Measurements from ENCODE around the gene ERI3.
"Not testable (repeated sequence)": the region's sequence is repeated elsewhere in the genome, so short reads cannot be mapped to it uniquely, and the experiment has no call there.

ERI3 gene

DNA sequence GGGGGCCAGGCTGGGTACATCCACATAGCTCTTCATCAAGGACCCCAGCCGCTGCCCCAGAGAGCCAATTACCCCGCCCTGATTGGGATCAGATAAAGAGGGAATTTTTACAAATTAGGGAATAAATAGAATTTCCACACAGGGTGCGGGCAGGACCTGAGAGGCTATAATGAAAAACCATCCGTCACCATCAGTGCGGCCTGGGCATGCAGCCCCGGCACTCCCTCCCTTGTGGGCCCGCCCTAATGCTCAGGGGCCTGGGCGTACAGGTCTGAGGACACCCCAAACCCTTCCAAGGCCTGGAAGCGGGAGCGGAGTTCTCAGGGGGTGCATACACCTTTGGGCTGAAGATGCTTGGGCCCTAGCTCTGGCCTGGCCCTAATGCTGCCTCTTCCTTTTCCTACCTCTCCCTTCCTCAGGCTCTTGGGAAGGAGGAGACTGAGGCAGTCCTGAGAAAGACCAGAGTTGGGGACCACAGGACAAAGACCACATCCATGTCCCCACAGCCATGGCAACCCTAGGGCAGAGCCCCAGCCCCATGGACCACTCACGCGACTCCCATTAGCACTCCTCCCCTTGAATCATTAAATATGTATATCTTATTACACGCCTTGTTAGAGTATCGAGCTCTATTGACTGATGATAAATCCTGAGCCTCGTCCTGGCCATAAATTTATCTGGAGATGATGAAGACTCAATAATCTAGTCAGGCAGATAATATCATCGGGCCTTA is 125.5 kb downstream of the ERI3 start:
- DNase-seq, result no peak

DNA sequence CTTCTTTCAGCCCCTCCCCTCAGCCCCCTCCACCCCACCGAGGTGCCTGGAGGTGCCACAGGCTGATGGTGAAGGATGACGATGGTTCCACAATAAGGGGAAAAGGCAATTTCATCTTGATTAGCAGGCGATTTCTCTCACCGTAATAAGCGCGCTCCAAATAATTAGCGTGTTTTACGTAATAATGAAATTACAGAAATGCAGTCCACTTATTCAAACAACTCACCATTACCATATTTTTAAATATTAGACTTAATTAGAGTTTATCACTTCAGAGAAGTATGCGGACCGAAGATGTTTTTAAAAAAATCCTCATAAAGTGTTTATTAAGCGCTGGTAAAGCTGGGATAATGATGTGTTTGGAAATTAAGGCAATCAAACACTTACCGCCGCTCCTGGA is 126.8 kb downstream of the ERI3 start:
- DNase-seq, result no peak

DNA sequence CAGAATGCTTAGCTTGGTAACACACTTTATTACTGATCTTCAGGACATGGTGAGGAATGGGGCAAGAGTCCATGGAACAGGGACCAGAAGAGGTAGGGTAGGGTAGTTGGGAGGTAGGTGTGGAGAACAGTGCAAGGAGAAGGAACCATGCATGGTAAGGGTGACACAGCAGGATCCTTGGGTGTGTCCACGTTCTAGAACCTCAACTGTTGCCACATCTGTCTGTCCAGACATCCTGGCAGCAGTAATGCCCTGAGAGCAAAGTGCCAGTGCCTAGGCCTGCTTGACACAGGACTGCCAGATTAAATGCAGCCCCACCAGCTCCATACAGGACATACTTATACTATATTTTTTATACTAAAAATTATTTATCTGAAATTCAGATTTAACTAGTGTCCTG is 127.8 kb downstream of the ERI3 start:
- DNase-seq, result no peak

DNA sequence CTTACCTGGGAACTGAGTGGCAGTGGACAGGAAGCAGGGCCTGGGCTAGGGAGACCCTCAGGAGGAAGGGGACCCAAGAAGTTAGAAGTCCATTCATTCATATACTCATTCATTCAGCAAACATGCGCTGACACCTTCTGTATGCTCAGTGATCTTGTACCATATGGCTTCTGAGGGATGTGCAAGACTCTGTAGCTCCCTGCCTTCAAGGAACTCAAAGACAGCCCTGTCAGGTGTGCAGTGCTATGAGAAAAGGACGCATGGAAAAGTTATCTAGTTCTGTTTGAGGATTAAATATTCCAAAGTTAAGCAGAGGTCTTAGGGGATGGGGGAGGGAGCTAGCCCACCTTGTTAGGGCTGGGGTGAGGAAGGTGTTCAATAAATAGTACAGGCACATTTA is 129.3 kb downstream of the ERI3 start:
- no peak for DNase-seq

DNA sequence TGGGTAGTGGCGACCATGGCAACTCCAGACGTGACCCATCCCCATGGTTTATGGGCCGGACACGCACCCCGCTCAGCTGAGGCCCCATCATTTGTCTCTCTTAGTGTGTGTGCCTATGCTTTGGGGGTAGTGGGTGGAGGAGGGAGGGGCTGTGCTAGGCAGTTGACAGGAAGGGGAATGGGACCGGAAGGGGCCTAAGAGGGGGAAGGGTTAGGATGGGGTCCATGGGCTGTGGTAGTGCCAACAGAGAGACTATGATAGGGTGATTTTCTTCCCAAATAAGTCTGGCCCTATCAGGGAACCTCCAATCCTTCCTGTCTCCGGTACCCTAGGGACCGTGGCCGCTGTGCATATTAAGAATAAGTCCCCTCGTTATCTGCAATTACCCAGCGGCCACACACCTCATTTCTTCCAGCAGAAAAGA is 131.9 kb downstream of the ERI3 start:
- DNase-seq, result no peak

DNA sequence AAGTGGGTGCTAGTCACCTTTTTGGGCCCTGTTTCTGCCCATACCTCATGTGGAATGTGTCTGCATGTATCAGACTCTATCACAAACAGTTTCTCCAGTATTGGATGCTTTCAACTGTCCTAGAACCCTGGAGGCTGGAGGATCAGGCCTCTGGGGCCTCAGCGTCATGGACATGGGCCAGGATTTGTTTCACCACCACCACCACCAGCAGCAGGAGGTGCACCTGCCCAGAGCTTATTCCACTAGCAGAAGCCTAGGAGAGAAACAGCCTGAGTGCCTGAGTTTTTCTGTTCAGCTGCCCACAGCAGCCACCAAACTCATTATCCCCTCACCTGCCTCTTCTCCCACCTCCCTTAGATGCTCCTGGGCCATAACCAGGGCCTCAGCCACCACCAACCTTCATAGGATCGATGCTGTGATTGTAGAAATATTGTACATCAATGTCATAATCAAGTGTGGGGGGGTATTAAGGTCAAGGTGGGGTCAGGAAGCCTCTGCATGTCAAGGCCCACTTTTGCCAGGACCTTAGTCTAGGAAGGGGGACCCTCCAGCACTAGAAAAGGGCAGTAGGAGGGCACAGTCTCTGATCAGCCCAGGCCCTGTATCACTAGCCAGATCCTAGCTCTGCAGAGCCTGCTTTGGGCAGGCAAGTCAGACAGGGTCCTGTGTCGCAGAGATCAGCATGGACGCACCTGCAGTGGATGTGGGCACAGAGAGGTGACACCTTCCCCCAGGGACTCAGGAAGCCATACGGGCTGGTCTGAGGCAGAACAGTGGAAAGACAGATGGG is 132.5 kb downstream of the ERI3 start:
- DNase-seq, result no peak

DNA sequence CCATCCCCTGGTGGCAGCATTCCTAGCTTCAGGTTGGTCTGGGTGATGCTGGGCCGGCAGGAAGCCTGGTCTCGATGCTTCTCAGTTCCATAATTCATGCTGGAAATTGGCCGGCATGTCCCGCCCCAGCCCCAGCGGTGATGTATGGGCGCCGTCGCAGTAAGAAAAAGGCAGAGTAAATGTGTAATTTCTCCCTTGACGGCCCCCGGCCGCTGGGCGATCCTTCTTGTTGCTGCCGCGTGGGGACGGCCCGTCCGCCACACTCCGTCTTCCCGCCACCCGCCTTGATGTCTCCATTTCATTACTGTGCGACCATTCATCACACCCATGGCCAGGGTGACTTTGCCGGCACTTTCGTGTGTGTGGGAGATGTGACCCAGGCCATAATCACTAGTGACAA is 133.3 kb downstream of the ERI3 start:
- no peak for DNase-seq

DNA sequence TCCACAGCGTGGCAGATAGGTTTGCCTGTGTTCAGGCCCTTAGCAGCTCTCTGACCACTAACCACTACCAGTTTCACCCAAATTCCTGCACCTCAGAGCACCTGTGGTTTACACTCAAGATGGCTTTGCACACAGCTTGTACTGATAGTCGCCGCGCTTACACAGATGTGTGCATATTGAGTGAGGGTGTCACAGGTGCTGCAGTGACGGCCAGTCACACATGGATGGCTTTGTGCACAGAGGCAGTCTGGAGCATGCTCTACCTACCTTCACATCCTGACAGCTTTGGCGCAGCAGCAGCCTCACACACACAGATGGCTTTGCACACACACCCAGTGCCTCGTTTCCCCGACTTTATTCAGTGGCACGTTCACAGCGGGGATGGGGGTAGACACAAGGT is 134.3 kb downstream of the ERI3 start:
- DNase-seq, result no peak

DNA sequence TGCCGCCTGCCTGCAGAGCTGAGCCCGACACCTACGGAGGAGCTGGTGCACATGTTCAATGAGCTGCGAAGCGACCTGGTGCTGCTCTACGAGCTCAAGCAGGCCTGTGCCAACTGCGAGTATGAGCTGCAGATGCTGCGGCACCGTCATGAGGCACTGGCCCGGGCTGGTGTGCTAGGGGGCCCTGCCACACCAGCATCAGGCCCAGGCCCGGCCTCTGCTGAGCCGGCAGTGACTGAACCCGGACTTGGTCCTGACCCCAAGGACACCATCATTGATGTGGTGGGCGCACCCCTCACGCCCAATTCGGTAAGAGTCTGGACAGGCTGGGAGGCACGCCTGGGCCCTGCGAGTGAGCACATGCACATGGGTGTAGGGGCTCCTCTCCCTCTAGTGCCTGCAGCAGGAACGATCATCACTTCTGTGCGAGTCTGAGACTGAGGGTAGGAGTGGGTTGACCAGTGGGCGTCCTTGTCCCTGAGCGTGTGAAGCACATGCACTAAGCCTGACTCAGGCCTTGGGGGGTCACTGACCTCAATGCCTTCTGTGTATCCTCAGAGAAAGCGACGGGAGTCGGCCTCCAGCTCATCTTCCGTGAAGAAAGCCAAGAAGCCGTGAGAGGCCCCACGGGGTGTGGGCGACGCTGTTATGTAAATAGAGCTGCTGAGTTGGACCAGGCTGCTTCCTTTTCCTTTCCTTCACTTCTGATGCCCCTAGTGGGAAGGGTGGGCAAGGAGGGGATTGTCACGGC is 134.9 kb downstream of the ERI3 start:
- no peak for DNase-seq

DNA sequence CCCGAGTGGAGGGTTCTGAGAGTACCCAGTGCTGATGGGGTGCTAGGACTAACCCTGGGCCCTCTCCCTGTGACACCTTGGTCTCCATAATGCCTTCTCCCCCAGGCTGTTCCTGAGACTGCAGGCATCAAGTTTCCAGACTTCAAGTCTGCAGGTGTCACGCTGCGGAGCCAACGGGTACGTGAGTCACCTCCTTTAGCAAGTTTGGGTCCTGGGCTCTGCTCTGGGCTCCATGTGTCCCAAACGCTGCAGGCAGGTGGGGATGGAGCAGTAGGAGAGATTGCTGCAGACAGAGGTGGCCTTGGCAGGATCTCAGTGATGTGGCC is 135.8 kb downstream of the ERI3 start:
- no peak for DNase-seq

DNA sequence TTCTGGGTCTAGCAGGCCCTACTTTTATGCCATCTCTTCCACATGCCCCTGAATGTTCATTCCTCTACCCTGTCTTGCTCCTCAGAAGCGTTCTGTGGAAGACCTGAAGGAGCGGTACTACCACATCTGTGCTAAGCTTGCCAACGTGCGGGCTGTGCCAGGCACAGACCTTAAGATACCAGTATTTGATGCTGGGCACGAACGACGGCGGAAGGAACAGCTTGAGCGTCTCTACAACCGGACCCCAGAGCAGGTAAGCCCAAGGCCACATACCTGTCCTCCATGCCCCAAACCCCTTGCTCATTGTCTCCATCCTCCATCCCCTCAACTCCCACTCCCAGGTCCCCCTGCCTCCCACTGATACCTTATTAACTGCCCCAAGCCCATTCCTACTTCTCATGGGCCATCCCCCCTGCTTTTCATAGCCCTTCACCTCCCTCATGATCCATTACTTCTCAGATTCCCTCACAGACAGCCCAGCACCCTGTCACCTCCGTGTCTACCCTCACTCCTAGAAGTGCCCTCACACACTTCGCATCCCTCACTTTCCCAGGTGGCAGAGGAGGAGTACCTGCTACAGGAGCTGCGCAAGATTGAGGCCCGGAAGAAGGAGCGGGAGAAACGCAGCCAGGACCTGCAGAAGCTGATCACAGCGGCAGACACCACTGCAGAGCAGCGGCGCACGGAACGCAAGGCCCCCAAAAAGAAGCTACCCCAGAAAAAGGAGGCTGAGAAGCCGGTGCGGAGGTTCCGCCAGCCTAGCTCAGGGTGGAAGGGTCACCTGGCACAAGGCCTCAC is 136.4 kb downstream of the ERI3 start:
- no peak for DNase-seq

DNA sequence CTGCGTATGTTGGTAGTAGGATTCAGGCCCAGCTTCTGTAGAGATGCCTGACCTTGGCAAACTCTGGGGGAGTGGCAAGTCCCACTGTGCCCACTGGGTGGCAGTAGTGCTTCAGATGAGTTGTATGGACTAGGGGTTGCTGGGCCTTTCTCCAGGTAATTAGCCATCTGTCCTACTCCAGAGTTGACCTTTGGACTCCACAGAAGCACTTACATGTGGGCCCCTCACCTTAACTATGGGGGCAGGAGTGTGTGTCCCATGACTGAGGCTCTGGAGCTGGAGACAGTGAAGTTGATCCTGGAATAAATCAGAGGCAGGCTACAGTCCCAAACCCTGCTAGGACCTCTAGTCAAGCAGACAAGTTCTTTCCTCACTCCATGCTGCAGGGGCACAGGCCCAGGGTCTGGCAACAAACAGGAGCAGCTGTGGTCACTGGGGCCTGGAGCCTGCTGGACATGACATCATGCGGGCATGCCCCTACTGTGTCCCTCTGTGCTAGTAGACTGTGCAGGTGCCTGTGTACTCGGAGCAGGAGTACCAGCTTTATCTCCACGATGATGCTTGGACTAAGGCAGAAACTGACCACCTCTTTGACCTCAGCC is 137.1 kb downstream of the ERI3 start:
- DNase-seq, result peak; percentile 73

DNA sequence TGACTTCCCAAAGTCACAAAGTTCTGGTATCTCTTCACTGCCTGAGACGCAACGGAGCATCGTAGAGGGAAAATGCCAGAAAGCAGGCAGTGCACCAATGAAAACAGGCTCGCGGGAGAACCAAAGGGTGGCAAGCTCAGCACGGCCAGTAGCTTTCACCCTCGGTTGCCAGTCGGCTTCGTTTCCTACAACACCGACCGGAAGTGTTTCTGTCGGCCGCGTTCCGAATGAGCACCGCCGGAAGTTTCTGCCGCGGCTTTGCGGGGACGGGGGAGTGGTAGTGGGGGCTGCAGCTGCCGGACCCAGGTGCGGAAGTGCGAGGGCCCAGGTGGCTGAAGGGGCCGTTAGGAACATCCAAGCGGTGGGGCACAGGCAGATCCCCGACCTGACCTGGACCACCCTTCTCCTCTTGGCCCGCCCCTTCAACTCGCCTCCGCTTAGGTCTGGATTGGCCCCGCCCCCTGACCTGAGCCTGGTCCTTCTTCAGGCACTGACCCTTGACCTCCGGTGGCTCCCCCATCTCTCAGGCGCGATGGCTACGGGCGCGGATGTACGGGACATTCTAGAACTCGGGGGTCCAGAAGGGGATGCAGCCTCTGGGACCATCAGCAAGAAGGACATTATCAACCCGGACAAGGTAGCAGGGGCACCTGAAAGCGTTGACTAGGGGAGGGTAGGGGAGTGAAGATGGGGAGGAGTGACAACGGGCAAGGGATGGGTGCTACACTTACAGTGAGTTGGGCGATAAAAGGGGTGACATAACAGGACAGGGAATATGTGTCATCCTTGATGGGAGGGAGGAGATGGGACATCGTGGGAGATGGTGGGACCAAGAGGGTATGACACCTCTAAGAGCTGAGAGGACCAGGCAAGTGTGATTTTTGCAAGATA is 141.6 kb downstream of the ERI3 start, which contains the start of gene DMAP1:
Gene DMAP1 (plus strand): TSS at position 250 of the 891 bp plus-strand sequence. CDS start 283 bp downstream, at position 533.
- DNase-seq, result peak; percentile 90

DNA sequence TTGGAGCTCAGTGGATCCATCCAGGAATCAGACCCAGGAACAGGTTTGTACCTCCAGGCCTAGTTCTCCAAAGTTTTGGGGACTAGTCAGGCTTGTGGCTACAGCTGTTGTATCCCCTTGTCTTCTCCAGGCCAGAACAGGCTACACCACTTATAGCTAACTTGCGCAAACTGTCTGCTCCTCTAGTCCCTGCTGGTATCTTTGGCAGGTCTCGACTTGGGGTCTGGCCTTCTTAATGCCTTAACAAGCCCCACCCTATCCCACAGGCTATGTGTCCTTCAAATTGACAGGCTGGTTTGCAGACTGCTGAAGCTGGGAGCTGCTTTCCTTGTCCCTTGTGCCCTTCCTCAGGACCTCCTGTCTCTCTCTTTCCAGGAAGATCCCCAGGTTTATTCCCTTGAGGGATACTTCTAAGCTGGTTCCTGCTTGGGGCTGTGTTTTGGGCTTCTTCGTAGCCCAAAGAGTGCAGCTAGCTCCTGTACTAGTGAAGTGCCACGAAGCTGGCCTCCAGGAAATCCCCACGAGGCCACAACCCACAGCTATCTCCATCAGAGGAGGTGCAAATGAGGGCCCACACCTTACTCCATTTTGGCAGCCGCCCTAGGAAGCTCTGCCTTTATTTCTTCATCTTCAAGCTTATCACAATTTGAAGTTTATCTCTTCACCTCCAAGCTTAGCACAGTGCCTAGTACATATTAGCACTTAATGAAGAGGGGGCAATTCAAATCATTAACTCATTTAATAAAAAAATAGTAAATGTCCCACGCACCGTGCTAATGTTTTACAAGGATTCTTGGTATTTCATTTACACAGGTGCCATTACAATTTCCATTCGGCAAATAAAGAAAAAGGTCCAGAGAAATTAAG is 142.5 kb downstream of the ERI3 start:
- DNase-seq, result peak; percentile 56

DNA sequence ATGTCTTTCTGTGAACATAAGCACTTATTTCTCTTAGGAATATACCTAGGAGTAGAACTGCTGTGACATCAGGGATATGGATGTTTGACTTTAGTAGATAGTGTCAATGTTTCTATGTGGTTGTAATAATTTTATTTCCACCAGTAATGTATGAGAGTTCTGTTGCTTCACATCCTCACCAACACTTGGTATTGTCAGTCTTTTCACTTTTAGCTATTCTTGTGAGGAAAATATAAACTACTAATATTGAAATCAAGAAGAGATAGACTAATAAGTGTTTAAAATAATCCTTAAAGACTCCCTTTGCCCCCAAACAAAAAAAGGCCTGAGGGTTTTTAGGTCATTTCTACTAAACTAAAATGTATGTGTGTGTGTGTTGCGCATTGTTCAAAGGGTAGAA is 144.5 kb downstream of the ERI3 start:
- DNase-seq, result no peak

DNA sequence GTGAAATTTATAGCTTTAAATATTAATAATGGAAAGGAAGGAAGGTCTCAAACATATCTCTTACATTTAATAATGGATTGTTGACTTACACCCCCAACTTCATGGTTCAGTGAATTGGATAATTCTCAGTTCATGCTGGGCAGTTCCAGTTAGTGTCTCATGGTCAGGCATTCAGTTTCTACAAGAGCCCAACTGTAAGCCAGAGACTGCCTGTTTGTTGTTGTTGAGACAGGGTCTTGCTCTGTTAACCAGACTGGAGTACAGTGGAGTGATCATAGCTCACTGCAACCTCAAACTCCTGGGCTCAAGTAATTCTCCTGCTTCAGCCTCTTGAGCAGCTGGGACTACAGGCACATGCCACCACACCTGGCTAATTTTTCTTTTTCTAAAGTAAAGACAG is 146.8 kb downstream of the ERI3 start:
- DNase-seq, result no peak

DNA sequence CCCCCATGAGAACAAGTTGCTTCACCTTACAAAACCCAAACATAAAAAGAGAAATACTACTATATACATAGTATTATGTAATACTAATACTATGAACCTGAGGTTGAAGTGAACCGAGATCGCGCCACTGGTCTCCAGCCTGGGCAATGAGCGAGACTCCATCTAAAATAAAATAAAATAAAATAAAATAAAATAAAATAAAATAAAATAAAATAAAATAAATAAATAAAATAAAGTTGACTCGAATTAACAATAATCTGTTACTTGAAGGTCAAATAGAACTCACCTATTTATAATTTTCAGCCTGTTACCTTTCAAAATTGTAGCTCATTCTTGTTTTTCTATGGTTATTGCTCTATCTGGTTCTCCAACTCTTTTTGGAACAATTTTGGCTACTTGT is 148.5 kb downstream of the ERI3 start:
- not testable (repeated sequence) for DNase-seq

DNA sequence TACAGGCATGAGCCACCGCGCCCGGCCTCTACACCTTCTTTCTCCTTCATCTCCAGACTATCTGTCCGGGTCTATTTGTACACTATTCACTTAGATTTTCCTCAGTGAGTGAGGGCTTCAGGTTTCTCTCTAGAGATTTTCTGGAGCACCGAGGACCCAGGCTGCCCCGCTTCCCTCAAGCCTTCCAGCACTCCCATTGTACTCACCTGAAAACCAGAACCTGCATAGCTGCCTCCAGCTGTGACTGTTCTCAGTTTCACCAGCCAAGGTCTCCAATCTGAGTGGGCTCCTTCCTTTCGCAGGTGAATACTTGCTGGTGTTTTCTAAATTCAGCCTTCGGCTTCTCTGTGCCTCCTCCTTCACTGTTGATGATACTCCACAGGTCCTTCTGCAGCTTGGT is 154.7 kb downstream of the ERI3 start:
- no peak for DNase-seq

DNA sequence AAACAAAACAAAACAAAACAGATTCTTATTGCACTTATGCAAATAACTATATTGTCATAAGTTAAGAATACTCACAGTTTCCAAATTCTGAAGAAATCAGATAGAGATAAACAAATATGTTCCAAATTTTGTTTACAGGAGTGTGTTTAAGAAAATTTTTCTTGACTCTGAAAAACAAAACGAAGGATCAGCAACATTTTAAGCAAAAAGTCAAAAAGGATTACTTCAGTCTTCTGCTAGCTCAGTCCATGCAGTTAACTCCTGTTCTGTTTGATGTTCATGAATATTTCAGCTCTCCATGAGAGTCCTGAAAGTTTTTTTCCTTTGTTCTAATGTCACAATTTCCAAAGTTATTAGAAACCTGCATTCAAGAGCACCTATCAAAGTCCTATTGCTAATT is 180.4 kb downstream of the ERI3 start:
- DNase-seq, result no peak

Data from CD4-positive, alpha-beta T cell treated with Interleukin-10 for 1 hour (primary cell).